B cell (primary cell): Measurements from ENCODE around the gene PHETA2. TPM values are rescaled to one million over a fixed set of nuclear protein-coding genes. Genes with fewer than 3 reads are reported as not detected.

ENCODE experiments used
- ATAC-seq: fragments of 200-7000 bp; cut with Tn5 transposase; one replicate; pipeline ENCODE4 v1.10.0; 2021; ENCODE audit warnings: low read depth, mild to moderate bottlenecking, moderate number of reproducible peaks, moderate library complexity
- CTCF ChIA-PET: fragments of 350-600 bp; sonication (Branson Sonifier 250); formaldehyde crosslinking; loops from one replicate; lab custom pipeline; 2021; ENCODE audit warnings: antibody characterized with exemption, inconsistent platforms; lab: Charles Lee
- POLR2A ChIA-PET: fragments of 350-600 bp; sonication (Branson Sonifier 250); formaldehyde crosslinking; loops from one replicate; lab custom pipeline; 2021; ENCODE audit warnings: antibody characterized with exemption; lab: Charles Lee
- DNase-seq: peaks from one replicate; pipeline ENCODE4 v3.0.0; 2013
- H2AFZ ChIP-seq: 2 replicates; pipeline ENCODE4 v1.6.1; 2012; ENCODE audit warnings: mild to moderate bottlenecking, low read depth, low read length; ENCODE audit not compliant: insufficient read depth, poor library complexity, severe bottlenecking
- H3K27ac ChIP-seq, 2 donors: 1 replicate in 1 of 2; 2 replicates in 1 of 2; pipeline ENCODE4 v1.5.1; 2012 to 2013; ENCODE audit warnings: low read length in 2 of 2, mild to moderate bottlenecking in 2 of 2, moderate library complexity in 1 of 2
- H3K27me3 ChIP-seq, 4 experiments: fragments of 200-600 bp in 1 of 4; sonication (generic) in 1 of 4; replicated peaks in 1 of 4; 1 replicate in 2 of 4; 2 replicates in 2 of 4; pipeline versions ENCODE4 v1.6.1 to v1.7.0; 2013 to 2016; ENCODE audit warnings: low read length in 3 of 4, mild to moderate bottlenecking in 2 of 4, mixed read lengths in 1 of 4, moderate library complexity in 1 of 4; ENCODE audit not compliant: insufficient read depth in 4 of 4, control insufficient read depth in 3 of 4; ENCODE audit errors: control extremely low read depth in 1 of 4
- H3K36me3 ChIP-seq, 2 experiments: replicated peaks in 1 of 2; 1 replicate in 1 of 2; 2 replicates in 1 of 2; pipeline versions ENCODE4 v1.6.1 to v1.7.1; 2013; ENCODE audit warnings: low read length in 1 of 2; ENCODE audit not compliant: insufficient read depth in 2 of 2, control insufficient read depth in 1 of 2; ENCODE audit errors: control extremely low read depth in 1 of 2, extremely low read depth in 1 of 2
- H3K4me1 ChIP-seq, 2 donors: fragments of 200-600 bp in 1 of 2; sonication (generic) in 1 of 2; 1 replicate in 1 of 2; 2 replicates in 1 of 2; pipeline versions ENCODE4 v1.5.1 to v1.6.1; 2013 to 2017; ENCODE audit warnings: low read length in 2 of 2; ENCODE audit not compliant: control insufficient read depth in 2 of 2, insufficient read depth in 2 of 2
- H3K4me2 ChIP-seq: replicated peaks from 2 replicates; pipeline ENCODE3; 2012; ENCODE audit warnings: mild to moderate bottlenecking, low read depth, low read length; ENCODE audit not compliant: poor library complexity, severe bottlenecking
- H3K4me3 ChIP-seq, 5 experiments: fragments of 200-600 bp in 1 of 5; sonication (generic) in 1 of 5; 1 replicate in 3 of 5; 2 replicates in 2 of 5; pipeline versions ENCODE4 v1.5.1 to v1.7.0; 2011 to 2016; ENCODE audit warnings: low read length in 4 of 5, mild to moderate bottlenecking in 4 of 5, low read depth in 2 of 5, control low read depth in 1 of 5, moderate library complexity in 1 of 5; ENCODE audit not compliant: insufficient read depth in 1 of 5; ENCODE audit errors: control extremely low read depth in 1 of 5, extremely low read depth in 1 of 5
- H3K79me2 ChIP-seq: fragments of 200-600 bp; sonication (generic); one replicate; pipeline ENCODE4 v1.6.0; 2016; ENCODE audit warnings: low read length; ENCODE audit not compliant: control insufficient read depth, insufficient read depth
- H3K9ac ChIP-seq: fragments of 200-600 bp; sonication (generic); 2 replicates; pipeline ENCODE4 v1.6.1; 2017; ENCODE audit warnings: mild to moderate bottlenecking, low read length, moderate library complexity
- H3K9me3 ChIP-seq, 3 donors: one replicate each; pipeline versions ENCODE4 v1.6.1 to v1.7.1; 2013; ENCODE audit warnings: low read length in 2 of 3; ENCODE audit not compliant: control insufficient read depth in 2 of 3, insufficient read depth in 1 of 3; ENCODE audit errors: control extremely low read depth in 1 of 3
- H4K20me1 ChIP-seq: 2 replicates; pipeline ENCODE4 v1.6.0; 2012; ENCODE audit warnings: mild to moderate bottlenecking, low read length; ENCODE audit not compliant: insufficient read depth, control insufficient read depth, poor library complexity, severe bottlenecking
- H3K27ac Mint-ChIP-seq: one replicate; pipeline ENCODE4 v1.8.0; 2021; ENCODE audit warnings: mixed read lengths
- H3K27me3 Mint-ChIP-seq: one replicate; pipeline ENCODE4 v1.8.0; 2021; ENCODE audit warnings: mixed read lengths
- H3K4me1 Mint-ChIP-seq: one replicate; pipeline ENCODE4 v1.8.0; 2021; ENCODE audit warnings: mixed read lengths
- H3K4me3 Mint-ChIP-seq: one replicate; pipeline ENCODE4 v1.8.0; 2021; ENCODE audit warnings: mixed read lengths
- H3K9me3 Mint-ChIP-seq: one replicate; pipeline ENCODE4 v1.8.0; 2022; ENCODE audit warnings: mixed read lengths; ENCODE audit not compliant: insufficient read depth
- CTCF ChIP-seq: fragments of 200-600 bp; IDR thresholded peaks from one replicate; pipeline ENCODE4 v1.8.0; 2022; ENCODE audit warnings: antibody characterized with exemption, mild to moderate bottlenecking
- EZH2 ChIP-seq: IDR thresholded peaks from 2 replicates; pipeline ENCODE4 v1.6.1; 2012; ENCODE audit warnings: borderline replicate concordance, low read depth, mild to moderate bottlenecking, moderate library complexity, low read length; ENCODE audit not compliant: insufficient read depth, poor library complexity, severe bottlenecking
- WGBS: methylation state at CpG from one replicate; pipeline ENCODE4 v1.1.5; 2013; ENCODE audit warnings: missing lambda C conversion rate; ENCODE audit not compliant: insufficient coverage; 5-methylcytosine and 5-hydroxymethylcytosine counted together
- intact Hi-C: fragments of 100-400 bp; cut with micrococcal nuclease; formaldehyde crosslinking; loops from one replicate; pipeline ENCODE4 v1.10.0; 2022
- polyA plus RNA-seq: library from polyadenylated mRNA; depleted of rRNA; stranded (reverse); fragments of >200 nt; gene quantifications from 2 replicates; pipeline ENCODE4 v1.2.3, GENCODE V29; 2012
- total RNA-seq, 2 donors: library from RNA; stranded (reverse); fragments of 120-200 nt in 1 of 2; gene quantifications; 1 replicate in 1 of 2; 2 replicates in 1 of 2; pipeline versions ENCODE4 v1.2.3 to v1.2.4, GENCODE V29; 2013 to 2022

The PHETA2 gene
- total and polyA plus RNA-seq, 2 donors (not counting 1 experiment from before 2014, with no cell fraction given) = 1.1 to 3.8 TPM

- no peak overlapping the region for H3K4me3 Mint-ChIP-seq
Measured at GRCh38 chr22:42026705-42027104, 47.3 kb upstream of the PHETA2 start.

More at GRCh38 chr22:42026705-42027104, 47.3 kb upstream of the PHETA2 start:
- no peak overlapping the region for H3K4me3 ChIP-seq
- Mint-ChIP-seq H3K4me1 (peaks cover 33% of the 10 kb centered on the region), H3K27ac (no peak overlapping the region), H3K27me3 (no peaks in the 10 kb centered on the region), H3K9me3 (no peaks in the 10 kb centered on the region)
- intact Hi-C loops = no loop called here
- no peak overlapping the region for H3K27ac ChIP-seq
- no peak for ATAC-seq
- CTCF ChIA-PET = no interaction called here
- no peak overlapping the region for H3K9ac ChIP-seq
- H3K27me3 ChIP-seq = no peaks in the 10 kb centered on the region
- no peak overlapping the region for H3K4me2 ChIP-seq
- peaks cover 13 to 28% of the 10 kb centered on the region in 2 donors for H3K4me1 ChIP-seq
- no peaks in the 10 kb centered on the region for H4K20me1 ChIP-seq
- peaks cover 0 to 3% (median 0%) of the 10 kb centered on the region in 3 donors for H3K9me3 ChIP-seq
- TF ChIP-seq CTCF (no peak), EZH2 (no peak)
- H3K79me2 ChIP-seq = no peaks in the 10 kb centered on the region
- H3K36me3 ChIP-seq = no peaks in the 10 kb centered on the region
- WGBS = 99% methylated on average over 10 of the region's 10 CpGs
- POLR2A ChIA-PET = no interaction called here
- no peak overlapping the region for H2AFZ ChIP-seq
- no peak for DNase-seq
